ENCODE results near the gene MRPS12.

MRPS12 gene

GRCh38 chr19:38929929-38930775 lies 592 bp upstream of the MRPS12 start, which contains the start of gene SARS2 (continued):
- TF ChIP-seq, protein P1, sequence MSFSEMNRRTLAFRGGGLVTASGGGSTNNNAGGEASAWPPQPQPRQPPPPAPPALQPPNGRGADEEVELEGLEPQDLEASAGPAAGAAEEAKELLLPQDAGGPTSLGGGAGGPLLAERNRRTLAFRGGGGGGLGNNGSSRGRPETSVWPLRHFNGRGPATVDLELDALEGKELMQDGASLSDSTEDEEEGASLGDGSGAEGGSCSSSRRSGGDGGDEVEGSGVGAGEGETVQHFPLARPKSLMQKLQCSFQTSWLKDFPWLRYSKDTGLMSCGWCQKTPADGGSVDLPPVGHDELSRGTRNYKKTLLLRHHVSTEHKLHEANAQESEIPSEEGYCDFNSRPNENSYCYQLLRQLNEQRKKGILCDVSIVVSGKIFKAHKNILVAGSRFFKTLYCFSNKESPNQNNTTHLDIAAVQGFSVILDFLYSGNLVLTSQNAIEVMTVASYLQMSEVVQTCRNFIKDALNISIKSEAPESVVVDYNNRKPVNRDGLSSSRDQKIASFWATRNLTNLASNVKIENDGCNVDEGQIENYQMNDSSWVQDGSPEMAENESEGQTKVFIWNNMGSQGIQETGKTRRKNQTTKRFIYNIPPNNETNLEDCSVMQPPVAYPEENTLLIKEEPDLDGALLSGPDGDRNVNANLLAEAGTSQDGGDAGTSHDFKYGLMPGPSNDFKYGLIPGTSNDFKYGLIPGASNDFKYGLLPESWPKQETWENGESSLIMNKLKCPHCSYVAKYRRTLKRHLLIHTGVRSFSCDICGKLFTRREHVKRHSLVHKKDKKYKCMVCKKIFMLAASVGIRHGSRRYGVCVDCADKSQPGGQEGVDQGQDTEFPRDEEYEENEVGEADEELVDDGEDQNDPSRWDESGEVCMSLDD (tag by site-specific recombination; IDR thresholded peaks at IDR 0.05): peak; percentile 95
- TF ChIP-seq ZBTB8A (tag by site-specific recombination; IDR thresholded peaks at IDR 0.05): peak; percentile 46
- no peak for TF ChIP-seq AEBP2 (tag by site-specific recombination; IDR thresholded peaks at IDR 0.05; ENCODE audit: borderline replicate concordance)
- TF ChIP-seq ZNF175 (tag by site-specific recombination; IDR thresholded peaks at IDR 0.05): no peak
- TF ChIP-seq, protein P2, sequence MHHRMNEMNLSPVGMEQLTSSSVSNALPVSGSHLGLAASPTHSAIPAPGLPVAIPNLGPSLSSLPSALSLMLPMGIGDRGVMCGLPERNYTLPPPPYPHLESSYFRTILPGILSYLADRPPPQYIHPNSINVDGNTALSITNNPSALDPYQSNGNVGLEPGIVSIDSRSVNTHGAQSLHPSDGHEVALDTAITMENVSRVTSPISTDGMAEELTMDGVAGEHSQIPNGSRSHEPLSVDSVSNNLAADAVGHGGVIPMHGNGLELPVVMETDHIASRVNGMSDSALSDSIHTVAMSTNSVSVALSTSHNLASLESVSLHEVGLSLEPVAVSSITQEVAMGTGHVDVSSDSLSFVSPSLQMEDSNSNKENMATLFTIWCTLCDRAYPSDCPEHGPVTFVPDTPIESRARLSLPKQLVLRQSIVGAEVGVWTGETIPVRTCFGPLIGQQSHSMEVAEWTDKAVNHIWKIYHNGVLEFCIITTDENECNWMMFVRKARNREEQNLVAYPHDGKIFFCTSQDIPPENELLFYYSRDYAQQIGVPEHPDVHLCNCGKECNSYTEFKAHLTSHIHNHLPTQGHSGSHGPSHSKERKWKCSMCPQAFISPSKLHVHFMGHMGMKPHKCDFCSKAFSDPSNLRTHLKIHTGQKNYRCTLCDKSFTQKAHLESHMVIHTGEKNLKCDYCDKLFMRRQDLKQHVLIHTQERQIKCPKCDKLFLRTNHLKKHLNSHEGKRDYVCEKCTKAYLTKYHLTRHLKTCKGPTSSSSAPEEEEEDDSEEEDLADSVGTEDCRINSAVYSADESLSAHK (tag by site-specific recombination; IDR thresholded peaks at IDR 0.05): 0 out of 2 replicates have a peak, but pooled peaks have one; percentile 25
- TF ChIP-seq SP7 (tag by site-specific recombination; IDR thresholded peaks at IDR 0.05): peak; percentile 94
- peak; percentile 97 for TF ChIP-seq ZNF24 (tag by site-specific recombination; IDR thresholded peaks at IDR 0.05)
- peak; percentile 85 for TF ChIP-seq ZNF391 (tag by site-specific recombination; IDR thresholded peaks at IDR 0.05; ENCODE audit: borderline replicate concordance, low read depth)
- TF ChIP-seq ZNF837 (tag by site-specific recombination; IDR thresholded peaks at IDR 0.05): no peak
- TF ChIP-seq HOXA7 (CRISPR knock-in tag; IDR thresholded peaks at IDR 0.05; ENCODE audit: borderline replicate concordance): no peak
- TF ChIP-seq, protein P3, sequence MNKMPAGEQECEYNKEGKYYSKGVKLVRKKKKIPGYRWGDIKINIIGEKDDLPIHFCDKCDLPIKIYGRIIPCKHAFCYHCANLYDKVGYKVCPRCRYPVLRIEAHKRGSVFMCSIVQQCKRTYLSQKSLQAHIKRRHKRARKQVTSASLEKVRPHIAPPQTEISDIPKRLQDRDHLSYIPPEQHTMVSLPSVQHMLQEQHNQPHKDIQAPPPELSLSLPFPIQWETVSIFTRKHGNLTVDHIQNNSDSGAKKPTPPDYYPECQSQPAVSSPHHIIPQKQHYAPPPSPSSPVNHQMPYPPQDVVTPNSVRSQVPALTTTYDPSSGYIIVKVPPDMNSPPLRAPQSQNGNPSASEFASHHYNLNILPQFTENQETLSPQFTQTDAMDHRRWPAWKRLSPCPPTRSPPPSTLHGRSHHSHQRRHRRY (tag by site-specific recombination; IDR thresholded peaks at IDR 0.05): no peak
- no peak for TF ChIP-seq ZNF514 (tag by site-specific recombination; IDR thresholded peaks at IDR 0.05)
- TF ChIP-seq ZNF214 (tag by site-specific recombination; IDR thresholded peaks at IDR 0.05; ENCODE audit: borderline replicate concordance): no peak
- TF ChIP-seq, protein P4, sequence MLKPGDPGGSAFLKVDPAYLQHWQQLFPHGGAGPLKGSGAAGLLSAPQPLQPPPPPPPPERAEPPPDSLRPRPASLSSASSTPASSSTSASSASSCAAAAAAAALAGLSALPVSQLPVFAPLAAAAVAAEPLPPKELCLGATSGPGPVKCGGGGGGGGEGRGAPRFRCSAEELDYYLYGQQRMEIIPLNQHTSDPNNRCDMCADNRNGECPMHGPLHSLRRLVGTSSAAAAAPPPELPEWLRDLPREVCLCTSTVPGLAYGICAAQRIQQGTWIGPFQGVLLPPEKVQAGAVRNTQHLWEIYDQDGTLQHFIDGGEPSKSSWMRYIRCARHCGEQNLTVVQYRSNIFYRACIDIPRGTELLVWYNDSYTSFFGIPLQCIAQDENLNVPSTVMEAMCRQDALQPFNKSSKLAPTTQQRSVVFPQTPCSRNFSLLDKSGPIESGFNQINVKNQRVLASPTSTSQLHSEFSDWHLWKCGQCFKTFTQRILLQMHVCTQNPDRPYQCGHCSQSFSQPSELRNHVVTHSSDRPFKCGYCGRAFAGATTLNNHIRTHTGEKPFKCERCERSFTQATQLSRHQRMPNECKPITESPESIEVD (tag by site-specific recombination; IDR thresholded peaks at IDR 0.05): no peak
- TF ChIP-seq FEZF1 (tag by site-specific recombination; IDR thresholded peaks at IDR 0.05): no peak
- no peak for TF ChIP-seq ZNF530 (tag by site-specific recombination; IDR thresholded peaks at IDR 0.05; ENCODE audit: low read depth)
- no peak; the same call in 1 of the 2 replicates for TF ChIP-seq ZNF423 (tag by site-specific recombination; IDR thresholded peaks at IDR 0.05)
- peak; percentile 85 for TF ChIP-seq ZNF18 (tag by site-specific recombination; IDR thresholded peaks at IDR 0.05)
- peak; percentile 63 for TF ChIP-seq GLIS1 (tag by site-specific recombination; IDR thresholded peaks at IDR 0.05)
- no peak for TF ChIP-seq ZNF555 (tag by site-specific recombination; conservative IDR thresholded peaks at IDR 0.05)
- TF ChIP-seq KLF8 (tag by site-specific recombination; IDR thresholded peaks at IDR 0.05): peak; percentile 84; the same call in 1 of the 2 replicates
- TF ChIP-seq ZNF501 (tag by site-specific recombination; IDR thresholded peaks at IDR 0.05): peak; percentile 99
- TF ChIP-seq ZNF830 (tag by site-specific recombination; IDR thresholded peaks at IDR 0.05; ENCODE audit: low read depth): no peak
- TF ChIP-seq ZNF664 (tag by site-specific recombination; IDR thresholded peaks at IDR 0.05): no peak; the same call in 1 of the 2 replicates
- TF ChIP-seq ZNF843 (tag by site-specific recombination; IDR thresholded peaks at IDR 0.05): peak; percentile 67; the same call in 1 of the 2 replicates
- TF ChIP-seq BCL6B (tag by site-specific recombination; IDR thresholded peaks at IDR 0.05): no peak; the same call in 1 of the 2 replicates

All from HEK293 (cell line).